Rectal smooth muscle tissue (tissue), 1 donor: ENCODE data around the gene GRIA2.

Experiments used
- H3K27ac ChIP-seq: one replicate; pipeline ENCODE4 v1.7.0; 2013; ENCODE audit warnings: low read depth, low read length, inconsistent platforms
- H3K27me3 ChIP-seq: one replicate; pipeline ENCODE4 v1.7.0; 2013; ENCODE audit warnings: low read length; ENCODE audit not compliant: control insufficient read depth, insufficient read depth
- H3K36me3 ChIP-seq: one replicate; pipeline ENCODE4 v1.7.0; 2013; ENCODE audit warnings: low read length; ENCODE audit not compliant: control insufficient read depth, insufficient read depth
- H3K4me1 ChIP-seq: one replicate; pipeline ENCODE4 v1.7.0; 2013; ENCODE audit warnings: low read length; ENCODE audit not compliant: control insufficient read depth, insufficient read depth
- H3K4me3 ChIP-seq: one replicate; pipeline ENCODE4 v1.7.0; 2013; ENCODE audit warnings: low read length
- H3K9ac ChIP-seq: one replicate; pipeline ENCODE4 v1.7.0; 2013; ENCODE audit warnings: low read length

The GRIA2 gene

DNA sequence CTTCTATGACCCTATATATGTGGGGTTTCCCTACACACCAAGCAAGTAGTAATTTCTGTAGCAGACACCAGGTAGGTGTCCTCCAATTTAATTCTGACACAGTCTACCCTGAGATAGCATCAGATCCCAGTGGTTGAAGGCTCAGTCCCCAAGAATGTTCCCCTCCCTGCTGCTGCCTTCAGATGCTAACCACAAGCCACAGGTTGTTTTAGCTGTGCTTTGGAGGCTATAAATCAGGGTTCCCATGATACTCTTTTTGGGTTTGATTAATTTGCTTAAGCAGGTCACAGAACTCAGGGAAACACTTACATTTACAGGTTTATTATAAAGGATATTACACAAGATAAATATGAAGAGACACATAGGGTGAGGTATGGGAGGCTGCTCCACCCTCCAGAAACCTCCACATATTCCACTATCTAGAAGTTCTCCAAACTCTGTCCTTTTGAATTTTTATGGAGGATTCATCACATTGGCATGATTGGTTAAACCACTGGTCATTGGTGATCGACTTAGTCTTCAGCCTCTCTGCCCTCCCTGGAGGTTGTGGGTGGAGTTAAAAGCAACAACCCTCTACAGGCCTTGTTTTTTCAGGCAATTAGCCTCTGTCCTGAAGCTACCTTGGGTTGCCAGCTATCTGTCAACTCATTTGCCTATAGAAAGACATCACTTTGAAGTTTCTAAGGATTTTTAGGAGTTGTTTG, 50.8 kb downstream of the GRIA2 start:
- Histone ChIP-seq H3K4me3 (no peak overlapping the region), H3K27ac (no peak overlapping the region), H3K4me1 (no peaks in the 10 kb centered on the region), H3K27me3 (no peaks in the 10 kb centered on the region), H3K36me3 (no peaks in the 10 kb centered on the region), H3K9ac (no peak overlapping the region)

DNA sequence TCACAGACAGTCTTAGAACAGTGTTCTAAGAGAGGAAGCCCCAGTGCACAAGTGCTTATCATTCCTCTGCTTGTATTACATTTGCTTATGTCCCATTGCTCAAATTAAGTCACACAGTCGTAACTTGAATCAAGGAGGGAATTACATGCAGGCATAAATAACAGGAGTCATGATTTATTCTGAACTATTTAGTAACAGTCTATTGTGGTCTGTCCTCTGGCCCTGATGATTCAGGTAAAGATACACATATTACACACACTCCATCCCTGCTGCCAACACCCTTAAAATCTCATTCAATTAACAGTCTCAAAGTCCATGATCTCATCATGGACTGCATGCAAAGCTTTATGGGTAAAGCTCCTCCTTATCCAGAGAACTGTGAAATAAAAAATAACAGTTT, 60.1 kb downstream of the GRIA2 start:
- H3K27ac ChIP-seq: no peak overlapping the region
- H3K4me3 ChIP-seq: no peak overlapping the region
- no peaks in the 10 kb centered on the region for H3K4me1 ChIP-seq
- H3K9ac ChIP-seq: no peak overlapping the region
- H3K36me3 ChIP-seq: no peaks in the 10 kb centered on the region
- no peaks in the 10 kb centered on the region for H3K27me3 ChIP-seq

DNA sequence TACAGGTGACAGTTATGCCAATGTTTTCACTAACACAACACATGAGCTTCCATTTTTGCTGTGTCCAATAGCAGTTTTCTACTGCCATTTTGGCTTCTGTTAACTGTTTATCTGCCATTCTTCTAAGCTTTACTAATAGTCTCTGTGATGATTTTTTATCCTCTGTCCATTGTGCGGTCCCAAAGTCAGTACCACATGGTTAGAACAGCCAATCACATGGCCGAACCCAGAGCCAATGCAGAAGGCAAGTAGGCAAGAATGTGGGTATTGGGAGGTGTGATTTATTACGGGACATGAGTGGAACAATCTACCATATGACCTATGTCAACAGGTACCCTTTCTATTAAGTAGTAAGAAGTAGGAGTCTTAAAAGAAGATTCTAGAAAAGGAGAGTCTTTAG, 61.5 kb downstream of the GRIA2 start:
- Histone ChIP-seq H3K4me1 (no peaks in the 10 kb centered on the region), H3K27me3 (no peaks in the 10 kb centered on the region), H3K4me3 (no peak overlapping the region), H3K36me3 (no peaks in the 10 kb centered on the region), H3K27ac (no peak overlapping the region), H3K9ac (no peak overlapping the region)

DNA sequence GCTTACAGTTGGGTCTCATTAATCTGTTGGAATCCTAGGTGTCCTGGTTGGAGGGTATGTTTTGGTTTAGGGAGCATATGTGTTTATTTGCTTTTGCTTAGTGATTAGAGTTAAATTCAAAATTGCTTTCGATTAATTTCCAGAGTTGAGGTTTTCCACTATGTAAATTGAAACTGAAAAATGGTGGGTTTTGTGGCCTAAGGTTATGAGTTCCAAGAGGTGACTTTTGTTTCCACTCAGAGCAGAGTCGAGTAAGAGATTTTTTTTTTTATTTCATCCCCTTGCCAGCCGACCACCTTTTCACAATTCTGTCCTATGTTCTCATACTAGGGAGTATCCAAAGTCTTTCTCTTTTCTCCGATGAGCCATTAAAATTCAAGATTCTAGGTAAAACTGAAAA, 66.9 kb downstream of the GRIA2 start:
- Histone ChIP-seq H3K4me1 (no peaks in the 10 kb centered on the region), H3K4me3 (no peak overlapping the region), H3K27ac (no peak overlapping the region), H3K36me3 (no peaks in the 10 kb centered on the region), H3K9ac (no peak overlapping the region), H3K27me3 (no peaks in the 10 kb centered on the region)

DNA sequence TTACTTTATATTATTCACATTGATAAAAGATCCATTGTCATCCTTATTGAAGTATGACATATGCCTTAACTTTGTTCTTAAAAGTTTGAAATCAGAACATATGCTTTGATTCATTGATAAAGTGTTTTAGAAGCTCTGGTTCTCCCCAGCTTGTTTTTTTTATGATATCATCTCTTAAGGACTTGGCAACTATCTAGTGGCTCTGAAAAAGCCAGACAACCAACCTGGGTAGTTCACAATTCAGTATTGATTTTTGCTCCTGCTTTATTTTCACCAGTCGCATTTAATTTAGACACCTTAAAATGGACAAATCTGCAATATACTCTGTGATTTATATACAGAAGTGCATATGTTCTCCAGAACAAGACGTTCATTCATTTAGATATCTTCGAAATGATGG, 70.1 kb downstream of the GRIA2 start:
- Histone ChIP-seq H3K27ac (no peak overlapping the region), H3K9ac (no peak overlapping the region), H3K4me3 (no peak overlapping the region), H3K27me3 (no peaks in the 10 kb centered on the region), H3K4me1 (no peaks in the 10 kb centered on the region), H3K36me3 (no peaks in the 10 kb centered on the region)

DNA sequence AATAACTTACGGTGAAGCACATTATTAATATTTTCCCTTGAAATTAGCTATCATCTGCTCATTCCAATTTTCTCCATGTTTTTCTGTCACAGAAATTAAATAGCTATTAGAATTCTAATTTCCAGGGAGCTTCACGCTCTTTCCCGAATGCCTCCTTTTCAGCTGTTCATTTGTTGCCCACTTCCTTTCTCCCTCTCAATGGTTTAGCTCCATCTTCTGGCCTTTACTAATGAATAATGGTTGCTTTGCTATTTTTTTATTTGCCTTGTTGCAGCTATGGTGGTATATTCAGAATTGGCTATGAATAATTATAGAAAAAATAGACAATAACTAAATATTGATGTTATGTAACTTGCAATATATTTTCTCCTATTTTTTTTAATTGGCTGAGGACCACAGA, 70.5 kb downstream of the GRIA2 start:
- Histone ChIP-seq H3K4me3 (no peak overlapping the region), H3K27ac (no peak overlapping the region), H3K4me1 (no peaks in the 10 kb centered on the region)

DNA sequence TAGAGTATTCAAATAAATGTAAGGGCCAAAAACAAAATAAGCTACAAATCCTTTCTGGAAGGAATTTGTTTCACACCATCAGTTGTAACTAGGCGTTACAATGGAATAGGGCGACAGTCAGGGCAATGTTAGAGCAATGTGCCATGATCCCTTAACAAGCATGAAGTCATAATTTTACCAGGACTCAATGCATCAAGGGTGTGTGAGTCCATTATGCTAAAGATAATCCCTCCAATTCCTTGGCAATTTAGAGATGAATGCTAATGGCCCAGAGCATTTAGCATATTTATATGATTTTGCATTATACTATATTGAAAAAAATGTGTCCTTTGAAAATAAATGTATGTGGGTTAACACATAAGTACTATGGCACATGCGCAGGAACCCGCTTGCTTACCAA, 73.1 kb downstream of the GRIA2 start:
- H3K36me3 ChIP-seq: no peaks in the 10 kb centered on the region
- no peak overlapping the region for H3K27ac ChIP-seq
- no peak overlapping the region for H3K9ac ChIP-seq
- no peaks in the 10 kb centered on the region for H3K27me3 ChIP-seq
- H3K4me3 ChIP-seq: no peak overlapping the region
- H3K4me1 ChIP-seq: no peaks in the 10 kb centered on the region

More for the DNA sequence above, 70.5 kb downstream of the GRIA2 start:
- no peak overlapping the region for H3K9ac ChIP-seq
- no peaks in the 10 kb centered on the region for H3K27me3 ChIP-seq
- no peaks in the 10 kb centered on the region for H3K36me3 ChIP-seq

DNA sequence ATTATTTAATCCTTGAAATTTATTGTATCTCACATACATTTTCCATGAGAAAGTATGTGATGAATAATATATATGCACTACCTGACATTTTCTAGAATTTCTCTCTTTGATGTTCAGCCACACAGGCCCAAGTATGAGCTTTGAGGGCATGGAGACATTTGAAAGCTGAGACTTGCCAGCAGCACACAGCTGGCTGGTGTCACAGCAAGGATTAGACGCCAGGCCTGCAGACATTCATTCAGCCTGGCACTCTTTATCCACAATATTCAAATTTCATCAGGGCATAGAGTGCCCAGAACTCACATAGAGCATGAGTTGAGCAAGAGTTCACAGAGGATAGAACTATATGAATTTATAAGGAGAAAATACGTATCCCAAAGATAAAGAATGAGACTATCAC, 74.0 kb downstream of the GRIA2 start:
- no peak overlapping the region for H3K4me3 ChIP-seq
- no peak overlapping the region for H3K27ac ChIP-seq
- H3K36me3 ChIP-seq: no peaks in the 10 kb centered on the region
- no peak overlapping the region for H3K9ac ChIP-seq
- H3K4me1 ChIP-seq: no peaks in the 10 kb centered on the region
- H3K27me3 ChIP-seq: no peaks in the 10 kb centered on the region

DNA sequence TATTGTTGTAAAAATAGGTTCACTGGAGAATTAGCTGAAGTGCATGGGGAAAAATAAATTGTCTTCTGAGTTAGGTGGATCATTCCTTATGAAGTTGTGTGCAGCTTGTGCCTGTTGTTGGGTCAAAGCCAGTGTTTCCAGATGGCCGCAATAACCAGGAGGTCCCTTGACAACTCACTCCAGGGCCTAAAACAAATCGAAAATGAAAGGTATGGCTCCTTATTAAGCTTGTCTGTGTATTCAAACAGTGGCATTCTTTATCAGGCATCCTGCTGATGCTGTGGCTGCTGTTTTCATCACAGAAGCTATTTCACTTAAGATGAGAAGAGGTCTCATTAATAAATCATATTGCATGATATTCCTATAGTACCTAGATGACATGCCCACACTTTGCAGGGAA, 80.2 kb downstream of the GRIA2 start:
- Histone ChIP-seq H3K4me3 (no peak overlapping the region), H3K36me3 (no peaks in the 10 kb centered on the region), H3K27ac (no peak overlapping the region), H3K4me1 (no peaks in the 10 kb centered on the region), H3K9ac (no peak overlapping the region), H3K27me3 (no peaks in the 10 kb centered on the region)

DNA sequence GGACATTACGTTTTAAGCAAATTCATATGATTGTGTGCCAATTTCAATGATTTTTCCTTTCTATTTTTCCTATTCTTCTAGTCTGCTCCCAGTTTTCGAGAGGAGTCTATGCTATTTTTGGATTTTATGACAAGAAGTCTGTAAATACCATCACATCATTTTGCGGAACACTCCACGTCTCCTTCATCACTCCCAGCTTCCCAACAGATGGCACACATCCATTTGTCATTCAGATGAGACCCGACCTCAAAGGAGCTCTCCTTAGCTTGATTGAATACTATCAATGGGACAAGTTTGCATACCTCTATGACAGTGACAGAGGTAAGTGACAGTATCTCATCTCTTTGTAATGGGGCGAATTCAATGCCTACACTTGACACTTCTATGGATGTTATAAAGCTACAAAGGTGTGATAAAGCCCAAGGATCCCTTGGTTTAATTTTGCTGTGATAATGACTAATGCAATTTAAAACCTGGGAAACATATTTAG, 83.0 kb downstream of the GRIA2 start:
- no peak overlapping the region for H3K4me3 ChIP-seq
- H3K27ac ChIP-seq: no peak overlapping the region
- no peak overlapping the region for H3K9ac ChIP-seq
- no peaks in the 10 kb centered on the region for H3K27me3 ChIP-seq
- H3K36me3 ChIP-seq: no peaks in the 10 kb centered on the region
- no peaks in the 10 kb centered on the region for H3K4me1 ChIP-seq

DNA sequence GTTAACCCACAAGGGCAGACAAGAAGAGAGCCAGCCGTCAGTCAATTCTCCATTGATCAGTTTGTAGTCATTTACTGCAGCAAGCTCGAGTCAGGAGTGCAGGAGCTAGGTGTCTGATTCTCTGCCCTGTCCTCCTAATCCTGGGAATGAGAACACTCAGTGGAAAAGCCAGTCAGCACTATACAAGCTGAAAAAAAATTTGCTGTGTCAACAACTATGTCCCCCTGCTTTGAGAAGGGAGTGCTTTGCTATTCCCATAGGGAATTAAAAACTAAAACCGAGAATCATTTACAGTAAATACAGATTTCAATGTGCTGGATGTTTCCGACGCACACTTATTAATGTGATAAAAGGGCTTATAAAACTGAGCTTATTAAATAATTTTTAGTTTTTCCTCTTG, 84.2 kb downstream of the GRIA2 start:
- Histone ChIP-seq H3K4me1 (no peaks in the 10 kb centered on the region), H3K9ac (no peak overlapping the region), H3K27ac (no peak overlapping the region), H3K36me3 (no peaks in the 10 kb centered on the region), H3K4me3 (no peak overlapping the region), H3K27me3 (no peaks in the 10 kb centered on the region)

DNA sequence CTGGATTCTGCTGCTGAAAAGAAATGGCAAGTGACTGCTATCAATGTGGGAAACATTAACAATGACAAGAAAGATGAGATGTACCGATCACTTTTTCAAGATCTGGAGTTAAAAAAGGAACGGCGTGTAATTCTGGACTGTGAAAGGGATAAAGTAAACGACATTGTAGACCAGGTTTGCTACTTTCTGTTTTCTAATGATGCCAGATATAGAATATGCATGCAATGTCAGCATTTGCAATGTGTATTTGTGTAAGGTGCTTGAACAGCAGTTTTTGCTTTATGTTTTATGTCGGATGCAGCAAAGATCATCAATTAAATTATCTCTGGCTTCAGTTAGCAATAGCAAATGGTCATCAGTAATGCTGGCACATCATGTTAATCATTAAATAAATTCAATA, 92.2 kb downstream of the GRIA2 start:
- H3K9ac ChIP-seq: no peak overlapping the region
- H3K27ac ChIP-seq: no peak overlapping the region
- no peaks in the 10 kb centered on the region for H3K4me1 ChIP-seq
- H3K27me3 ChIP-seq: no peaks in the 10 kb centered on the region
- no peak overlapping the region for H3K4me3 ChIP-seq
- H3K36me3 ChIP-seq: no peaks in the 10 kb centered on the region

DNA sequence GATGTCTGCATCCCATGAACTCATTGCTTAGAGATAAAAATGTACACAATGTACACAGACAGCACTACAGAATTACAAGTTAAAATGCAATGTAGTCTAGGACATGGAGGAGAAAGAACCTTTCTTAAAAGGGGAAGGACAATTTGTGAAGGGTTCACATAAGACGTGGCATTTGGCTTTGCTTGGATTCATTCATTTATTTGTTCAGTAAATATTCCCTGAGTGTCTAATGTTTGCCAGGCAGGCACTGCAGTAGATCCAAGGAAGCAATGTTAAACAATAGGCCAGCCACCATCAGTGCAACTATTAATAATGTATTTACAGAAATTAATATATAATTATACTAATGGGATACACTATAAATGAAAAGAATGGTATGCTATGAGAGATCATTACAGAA, 94.4 kb downstream of the GRIA2 start:
- no peak overlapping the region for H3K27ac ChIP-seq
- no peak overlapping the region for H3K4me3 ChIP-seq
- H3K36me3 ChIP-seq: no peaks in the 10 kb centered on the region
- H3K9ac ChIP-seq: no peak overlapping the region
- no peaks in the 10 kb centered on the region for H3K4me1 ChIP-seq
- no peaks in the 10 kb centered on the region for H3K27me3 ChIP-seq
